HepG2 (cell line): ENCODE data around the gene RTF1. TPM values are rescaled to one million over a fixed set of nuclear protein-coding genes. Genes with fewer than 3 reads are reported as not detected.
A peak's percentile ranks its signal among the peaks of the same experiment; 100 is the strongest.

Experiments used
- ATF4 ChIP-seq, 2 experiments: fragments of 450-650 bp in 1 of 2; sonication (generic) in 1 of 2; formaldehyde crosslinking; IDR thresholded peaks; 2 replicates each; pipeline versions ENCODE4 v1.5.0 to v1.8.0; 2020 to 2022; ENCODE audit warnings: mild to moderate bottlenecking in 1 of 2, missing genetic modification reagents in 1 of 2
- DRAP1 ChIP-seq: IDR thresholded peaks from 2 replicates; pipeline ENCODE4 v1.6.1; 2016; ENCODE audit warnings: missing genetic modification reagents, missing compliant biosample characterization
- RFX1 ChIP-seq: fragments of 450-650 bp; IDR thresholded peaks from 2 replicates; pipeline ENCODE4 v1.6.1; 2017
- RXRB ChIP-seq: IDR thresholded peaks from 2 replicates; pipeline ENCODE4 v1.6.1; 2016; ENCODE audit warnings: borderline replicate concordance, missing genetic modification reagents, missing compliant biosample characterization
- SNAPC5 ChIP-seq: sonication (generic); formaldehyde crosslinking; IDR thresholded peaks from 2 replicates; pipeline ENCODE4 v1.8.1; 2023; ENCODE audit warnings: mild to moderate bottlenecking, missing genetic modification reagents, borderline replicate concordance
- TBL1XR1 ChIP-seq: fragments of 150-350 bp; IDR thresholded peaks from 2 replicates; pipeline ENCODE4 v1.6.1; 2014; ENCODE audit warnings: borderline replicate concordance, low read length; ENCODE audit not compliant: partially characterized antibody
- TFE3 ChIP-seq: IDR thresholded peaks from 2 replicates; pipeline ENCODE4 v1.6.1; 2016
- ZFP62 ChIP-seq: sonication (generic); formaldehyde crosslinking; IDR thresholded peaks from 2 replicates; pipeline ENCODE4 v1.4.0; 2020; ENCODE audit warnings: missing genetic modification reagents
- ZNF230 ChIP-seq: sonication (generic); formaldehyde crosslinking; IDR thresholded peaks from 2 replicates; pipeline ENCODE4 v1.4.0; 2020; ENCODE audit warnings: mild to moderate bottlenecking, missing genetic modification reagents
- ZNF256 ChIP-seq: sonication (generic); formaldehyde crosslinking; conservative IDR thresholded peaks from 2 replicates; pipeline ENCODE4 v1.4.0; 2020; ENCODE audit warnings: missing genetic modification reagents
- ZXDC ChIP-seq: sonication (generic); formaldehyde crosslinking; IDR thresholded peaks from 2 replicates; pipeline ENCODE4 v1.5.0; 2020; ENCODE audit warnings: mild to moderate bottlenecking, missing genetic modification reagents
- polyA plus RNA-seq, 8 experiments: library from polyadenylated mRNA; depleted of rRNA in 3 of 8; stranded (reverse) in 7 of 8; unstranded in 1 of 8; fragments of >200 nt; fragmentation: Illumina TruSeq in 4 of 8; extraction: Trizol in 4 of 8; gene quantifications; 2 replicates each; pipeline versions ENCODE4 v1.2.1 to v1.2.3, GENCODE V29; 2011 to 2016; ENCODE audit warnings: low read depth in 4 of 8, missing spikeins in 1 of 8, mixed read lengths in 1 of 8; ENCODE audit not compliant: insufficient read depth in 1 of 8
- total RNA-seq, 5 experiments: library from RNA; depleted of rRNA; stranded (reverse); fragments of >200 nt; fragmentation: Illumina TruSeq; extraction: Trizol; gene quantifications; 2 replicates each; pipeline ENCODE4 v1.2.3, GENCODE V29; 2016; ENCODE audit warnings: low read depth in 1 of 5

Gene RTF1
- total and polyA plus RNA-seq, 2 of the 13 experiments (the other 11 are each of a cell fraction or from before 2014, with no cell fraction given) = 13.9 to 17.9 TPM

GRCh38 chr15:41494190-41494921 is 77.5 kb downstream of the RTF1 start (continued):
- no peak for TF ChIP-seq SNAPC5 (CRISPR knock-in tag)
- TF ChIP-seq ZNF256 (CRISPR knock-in tag) = no peak
- no peak for TF ChIP-seq TBL1XR1
- no peak for TF ChIP-seq ZNF230 (CRISPR knock-in tag)
- TF ChIP-seq DRAP1 = peak; percentile 59; the same call in 1 of the 2 replicates
- TF ChIP-seq RFX1 = no peak
- TF ChIP-seq RXRB (CRISPR knock-in tag) = peak; percentile 28; the same call in 1 of the 2 replicates
- TF ChIP-seq ATF4 (CRISPR knock-in tag; IDR thresholded peaks at IDR 0.05) = no peak
- TF ChIP-seq TFE3 (CRISPR knock-in tag) = 0 out of 2 replicates have a peak, but pooled peaks have one; percentile 28
- TF ChIP-seq ZXDC = no peak
- no peak for TF ChIP-seq ZFP62 (CRISPR knock-in tag)
